GM23338 (cell line): ENCODE measurements around the gene PAPPA. TPM values are rescaled to one million over a fixed set of nuclear protein-coding genes. Genes with fewer than 3 reads are reported as not detected.

ENCODE experiments used
- ATAC-seq: fragments of 200-7000 bp; cut with Tn5 transposase; 3 replicates; pipeline ENCODE4 v1.9.1; 2020
- DNase-seq: peaks from one replicate; pipeline ENCODE4 v3.0.0-alpha.2; 2015; ENCODE audit warnings: low spot score
- H2AFZ ChIP-seq: fragments of 200-600 bp; sonication (generic); 2 replicates; pipeline ENCODE4 v1.8.0; 2016; ENCODE audit warnings: antibody characterized with exemption, mild to moderate bottlenecking, moderate library complexity
- H3F3A ChIP-seq: fragments of 200-600 bp; sonication (generic); replicated peaks from 2 replicates; pipeline ENCODE4 v1.8.0; 2017; ENCODE audit warnings: antibody characterized with exemption, mixed run types, low read depth
- H3K27ac ChIP-seq: fragments of 200-600 bp; sonication (generic); 2 replicates; pipeline ENCODE4 v1.6.1; 2016; ENCODE audit warnings: low read depth
- H3K27me3 ChIP-seq: fragments of 200-600 bp; sonication (generic); 2 replicates; pipeline ENCODE4 v1.8.0; 2016; ENCODE audit warnings: mild to moderate bottlenecking, mixed run types, moderate library complexity; ENCODE audit not compliant: insufficient read depth
- H3K36me3 ChIP-seq: fragments of 200-600 bp; sonication (generic); 2 replicates; pipeline ENCODE4 v1.8.0; 2016; ENCODE audit warnings: mild to moderate bottlenecking; ENCODE audit not compliant: insufficient read depth
- H3K4me1 ChIP-seq: fragments of 200-600 bp; sonication (generic); 2 replicates; pipeline ENCODE4 v1.8.0; 2016; ENCODE audit warnings: mild to moderate bottlenecking, moderate library complexity; ENCODE audit not compliant: insufficient read depth
- H3K4me2 ChIP-seq: fragments of 200-600 bp; sonication (generic); 2 replicates; pipeline ENCODE4 v1.7.1; 2017; ENCODE audit warnings: mixed run types
- H3K4me3 ChIP-seq: fragments of 200-600 bp; sonication (generic); 2 replicates; pipeline ENCODE4 v1.6.1; 2016; ENCODE audit warnings: mixed run types
- H3K79me2 ChIP-seq: fragments of 200-600 bp; sonication (generic); replicated peaks from 2 replicates; pipeline ENCODE4 v1.8.0; 2017; ENCODE audit warnings: mild to moderate bottlenecking; ENCODE audit not compliant: insufficient read depth
- H3K9me2 ChIP-seq: fragments of 200-600 bp; sonication (generic); 2 replicates; pipeline ENCODE4 v1.8.0; 2017; ENCODE audit not compliant: insufficient read depth
- H4K20me1 ChIP-seq: fragments of 200-600 bp; sonication (generic); replicated peaks from 2 replicates; pipeline ENCODE4 v1.8.0; 2017; ENCODE audit warnings: mild to moderate bottlenecking; ENCODE audit not compliant: insufficient read depth
- H3K27ac Mint-ChIP-seq: 2 replicates; pipeline ENCODE4 v1.8.0; 2020; ENCODE audit warnings: inconsistent platforms, mild to moderate bottlenecking, moderate library complexity, mixed read lengths
- H3K27me3 Mint-ChIP-seq: 3 replicates; pipeline ENCODE4 v1.8.0; 2022; ENCODE audit warnings: low read depth, mild to moderate bottlenecking, moderate library complexity, mixed read lengths, inconsistent platforms; ENCODE audit not compliant: insufficient read depth, poor library complexity
- H3K36me3 Mint-ChIP-seq: 3 replicates; pipeline ENCODE4 v1.8.0; 2021; ENCODE audit warnings: low read depth, mild to moderate bottlenecking, inconsistent platforms, moderate library complexity, mixed read lengths
- H3K4me1 Mint-ChIP-seq: 3 replicates; pipeline ENCODE4 v1.8.0; 2020; ENCODE audit warnings: mild to moderate bottlenecking, inconsistent platforms, mixed read lengths
- H3K4me3 Mint-ChIP-seq: 3 replicates; pipeline ENCODE4 v1.8.0; 2021; ENCODE audit warnings: moderate library complexity, mild to moderate bottlenecking, inconsistent platforms, mixed read lengths
- H3K9me3 Mint-ChIP-seq: 3 replicates; pipeline ENCODE4 v1.8.0; 2020; ENCODE audit warnings: moderate library complexity, mild to moderate bottlenecking, inconsistent platforms, mixed read lengths
- EZH2 ChIP-seq: fragments of 200-600 bp; sonication (generic); IDR thresholded peaks from one replicate; pipeline ENCODE4 v1.8.0; 2017; ENCODE audit warnings: antibody characterized with exemption, mild to moderate bottlenecking, low read depth; ENCODE audit not compliant: unreplicated experiment
- EZH2phosphoT487 ChIP-seq: fragments of 200-600 bp; sonication (generic); IDR thresholded peaks from one replicate; pipeline ENCODE4 v1.8.1; 2018; ENCODE audit warnings: antibody characterized with exemption; ENCODE audit not compliant: unreplicated experiment
- JUNB ChIP-seq: IDR thresholded peaks from one replicate; pipeline ENCODE4 v1.6.1; 2016; ENCODE audit warnings: antibody characterized with exemption; ENCODE audit not compliant: unreplicated experiment
- NANOG ChIP-seq: IDR thresholded peaks from 2 replicates; pipeline ENCODE4 v1.6.1; 2016; ENCODE audit warnings: antibody characterized with exemption, borderline replicate concordance
- POLR2AphosphoS5 ChIP-seq: IDR thresholded peaks from 2 replicates; pipeline ENCODE4 v1.6.1; 2016; ENCODE audit warnings: antibody characterized with exemption, low read depth
- STAT1 ChIP-seq: IDR thresholded peaks from one replicate; pipeline ENCODE4 v1.6.1; 2016; ENCODE audit warnings: antibody characterized with exemption; ENCODE audit not compliant: unreplicated experiment
- ZNF114 ChIP-seq: fragments of 250-450 bp; sonication (Bioruptor Pico); IDR thresholded peaks from 2 replicates; pipeline ENCODE4 v1.5.0; 2020; ENCODE audit warnings: mild to moderate bottlenecking, moderate library complexity
- ZNF331 ChIP-seq: fragments of 250-450 bp; sonication (Bioruptor Pico); IDR thresholded peaks from 2 replicates; pipeline ENCODE4 v1.5.0; 2020; ENCODE audit warnings: low read depth, mild to moderate bottlenecking, moderate library complexity
- ZNF462 ChIP-seq: fragments of 250-450 bp; sonication (Bioruptor Pico); IDR thresholded peaks from 2 replicates; pipeline ENCODE4 v1.5.0; 2020; ENCODE audit warnings: mild to moderate bottlenecking, moderate library complexity
- polyA plus RNA-seq: library from polyadenylated mRNA; unstranded; fragments of >200 nt; fragmentation: Nextera tagmentation; extraction: Ambion mirVana; gene quantifications from 2 replicates; pipeline ENCODE4 v1.2.1, GENCODE V29; 2016
- total RNA-seq: library from RNA; depleted of rRNA; stranded (reverse); fragments of >200 nt; shearing (Covaris generic); gene quantifications from 2 replicates; pipeline ENCODE4 v1.2.3, GENCODE V29; 2014
- TF ChIP-seq, protein P1 (sequence below), 2 experiments: fragments of 200-600 bp in 1 of 2; sonication (generic) in 1 of 2; conservative IDR thresholded peaks; 2 replicates each; pipeline versions ENCODE4 v1.5.1 to v1.6.1; 2016 to 2017; ENCODE audit warnings: antibody characterized with exemption in 2 of 2, low read depth in 2 of 2, mild to moderate bottlenecking in 2 of 2, moderate library complexity in 1 of 2
- TF ChIP-seq, protein P2 (sequence below): IDR thresholded peaks from 2 replicates; pipeline ENCODE4 v1.6.1; 2016; ENCODE audit warnings: antibody characterized with exemption

The PAPPA gene
- total and polyA plus RNA-seq, 2 experiments from 2014 or later, result 0.38 to 0.66 TPM

DNA sequence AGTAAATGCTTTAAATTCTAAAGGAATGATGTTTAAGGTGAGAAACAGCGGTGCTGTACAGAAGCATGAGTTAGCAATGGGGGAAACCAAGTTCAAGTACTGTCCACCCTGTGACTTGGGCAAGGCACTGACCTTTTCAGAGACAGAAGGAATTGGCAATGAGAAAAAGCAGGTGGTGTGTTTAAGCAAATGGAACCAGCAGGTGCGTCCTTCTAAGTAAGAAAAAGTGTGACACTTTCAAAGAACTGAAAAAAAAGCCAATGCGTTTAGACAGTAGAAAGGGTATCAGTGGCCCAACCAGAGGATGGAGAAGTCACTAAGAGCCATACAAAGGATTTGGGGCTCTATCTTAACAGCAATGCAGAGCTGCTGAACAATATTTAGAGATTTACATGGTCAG is 250.6 kb downstream of the PAPPA start:
- no peaks in the 10 kb centered on the region for H3K27me3 Mint-ChIP-seq
- Histone ChIP-seq H3K36me3 (no peaks in the 10 kb centered on the region), H3K4me3 (no peak overlapping the region), H3K4me2 (no peak overlapping the region), H4K20me1 (no peaks in the 10 kb centered on the region; the same call in 1 of the 2 replicates), H3K27ac (no peak overlapping the region), H3K4me1 (no peaks in the 10 kb centered on the region), H2AFZ (no peak overlapping the region), H3K9me2 (peaks cover 8% of the 10 kb centered on the region; the same call in 1 of the 2 replicates), H3K27me3 (no peaks in the 10 kb centered on the region), H3K79me2 (no peaks in the 10 kb centered on the region), H3F3A (no peaks in the 10 kb centered on the region)
- no peak for TF ChIP-seq NANOG
- TF ChIP-seq ZNF114, result no peak
- no peak for TF ChIP-seq JUNB
- TF ChIP-seq ZNF331, result no peak
- no peak for TF ChIP-seq EZH2phosphoT487
- TF ChIP-seq POLR2AphosphoS5, result no peak
- TF ChIP-seq, protein P1, sequence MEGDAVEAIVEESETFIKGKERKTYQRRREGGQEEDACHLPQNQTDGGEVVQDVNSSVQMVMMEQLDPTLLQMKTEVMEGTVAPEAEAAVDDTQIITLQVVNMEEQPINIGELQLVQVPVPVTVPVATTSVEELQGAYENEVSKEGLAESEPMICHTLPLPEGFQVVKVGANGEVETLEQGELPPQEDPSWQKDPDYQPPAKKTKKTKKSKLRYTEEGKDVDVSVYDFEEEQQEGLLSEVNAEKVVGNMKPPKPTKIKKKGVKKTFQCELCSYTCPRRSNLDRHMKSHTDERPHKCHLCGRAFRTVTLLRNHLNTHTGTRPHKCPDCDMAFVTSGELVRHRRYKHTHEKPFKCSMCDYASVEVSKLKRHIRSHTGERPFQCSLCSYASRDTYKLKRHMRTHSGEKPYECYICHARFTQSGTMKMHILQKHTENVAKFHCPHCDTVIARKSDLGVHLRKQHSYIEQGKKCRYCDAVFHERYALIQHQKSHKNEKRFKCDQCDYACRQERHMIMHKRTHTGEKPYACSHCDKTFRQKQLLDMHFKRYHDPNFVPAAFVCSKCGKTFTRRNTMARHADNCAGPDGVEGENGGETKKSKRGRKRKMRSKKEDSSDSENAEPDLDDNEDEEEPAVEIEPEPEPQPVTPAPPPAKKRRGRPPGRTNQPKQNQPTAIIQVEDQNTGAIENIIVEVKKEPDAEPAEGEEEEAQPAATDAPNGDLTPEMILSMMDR (conservative IDR thresholded peaks at IDR 0.05; ENCODE audit: low read depth in 2 of 2), result no peak
- TF ChIP-seq, protein P2, sequence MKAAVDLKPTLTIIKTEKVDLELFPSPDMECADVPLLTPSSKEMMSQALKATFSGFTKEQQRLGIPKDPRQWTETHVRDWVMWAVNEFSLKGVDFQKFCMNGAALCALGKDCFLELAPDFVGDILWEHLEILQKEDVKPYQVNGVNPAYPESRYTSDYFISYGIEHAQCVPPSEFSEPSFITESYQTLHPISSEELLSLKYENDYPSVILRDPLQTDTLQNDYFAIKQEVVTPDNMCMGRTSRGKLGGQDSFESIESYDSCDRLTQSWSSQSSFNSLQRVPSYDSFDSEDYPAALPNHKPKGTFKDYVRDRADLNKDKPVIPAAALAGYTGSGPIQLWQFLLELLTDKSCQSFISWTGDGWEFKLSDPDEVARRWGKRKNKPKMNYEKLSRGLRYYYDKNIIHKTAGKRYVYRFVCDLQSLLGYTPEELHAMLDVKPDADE, result no peak
- TF ChIP-seq STAT1, result no peak
- TF ChIP-seq EZH2, result no peak
- TF ChIP-seq ZNF462 (CRISPR knock-in tag), result no peak
- no peaks in the 10 kb centered on the region; the same call in 2 of the 3 replicates for H3K9me3 Mint-ChIP-seq
- no peak overlapping the region for H3K27ac Mint-ChIP-seq
- H3K4me3 Mint-ChIP-seq, result no peak overlapping the region
- no peaks in the 10 kb centered on the region for H3K36me3 Mint-ChIP-seq
- no peaks in the 10 kb centered on the region; the same call in 2 of the 3 replicates for H3K4me1 Mint-ChIP-seq
- DNase-seq (no peak), ATAC-seq (no peak)
